Activated naive CD8-positive, alpha-beta T cell treated with anti-CD3 and anti-CD28 coated beads for 36 hours (primary cell): ENCODE results near the gene CCDC110. TPM values are rescaled to one million over a fixed set of nuclear protein-coding genes. Genes with fewer than 3 reads are reported as not detected.

Source experiments
- DNase-seq: peaks from one replicate; pipeline ENCODE4 v3.0.0; 2021
- H3K27ac Mint-ChIP-seq: one replicate; pipeline ENCODE4 v1.8.0; 2022; ENCODE audit warnings: mild to moderate bottlenecking, moderate library complexity, mixed read lengths
- H3K27me3 Mint-ChIP-seq: one replicate; pipeline ENCODE4 v1.8.0; 2022; ENCODE audit warnings: mild to moderate bottlenecking, mixed read lengths
- H3K36me3 Mint-ChIP-seq: one replicate; pipeline ENCODE4 v1.8.0; 2021; ENCODE audit warnings: mild to moderate bottlenecking, mixed read lengths
- H3K4me1 Mint-ChIP-seq: one replicate; pipeline ENCODE4 v1.8.0; 2021; ENCODE audit warnings: mixed read lengths
- H3K4me3 Mint-ChIP-seq: one replicate; pipeline ENCODE4 v1.8.0; 2022; ENCODE audit warnings: mild to moderate bottlenecking, moderate library complexity, mixed read lengths
- H3K9me3 Mint-ChIP-seq: one replicate; pipeline ENCODE4 v1.8.0; 2022; ENCODE audit warnings: mixed read lengths
- total RNA-seq, 2 experiments: library from RNA; stranded (reverse); gene quantifications; one replicate each; pipeline ENCODE4 v1.2.3, GENCODE V29; 2021

Gene CCDC110
- total RNA-seq, 2 experiments from 2014 or later = 0.18 to 0.19 TPM

DNA sequence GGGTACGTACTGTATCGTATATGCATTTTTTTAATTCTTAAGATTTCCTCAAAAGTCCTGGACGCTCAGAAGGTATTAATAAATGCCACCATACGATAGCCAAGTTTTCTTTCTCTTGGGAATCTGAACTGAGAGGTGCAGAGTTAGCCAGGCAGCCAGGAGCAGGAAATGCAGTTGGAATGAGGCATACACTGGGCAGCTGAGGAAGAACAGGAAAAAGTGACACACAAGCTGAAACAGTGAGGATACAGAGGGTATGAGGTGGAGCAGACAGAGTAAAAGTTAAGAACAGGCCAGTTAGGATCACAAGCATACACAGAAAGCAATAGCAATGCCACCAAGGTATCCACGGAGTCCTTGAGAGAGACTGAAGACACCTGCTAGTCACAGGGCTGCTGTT is 59.1 kb downstream of the CCDC110 start:
- no peaks in the 10 kb centered on the region for H3K27me3 Mint-ChIP-seq
- H3K27ac Mint-ChIP-seq = no peak overlapping the region
- H3K9me3 Mint-ChIP-seq = no peaks in the 10 kb centered on the region
- H3K4me3 Mint-ChIP-seq = no peak overlapping the region
- H3K4me1 Mint-ChIP-seq = peaks cover 2% of the 10 kb centered on the region
- H3K36me3 Mint-ChIP-seq = peaks cover 10% of the 10 kb centered on the region
- no peak for DNase-seq

DNA sequence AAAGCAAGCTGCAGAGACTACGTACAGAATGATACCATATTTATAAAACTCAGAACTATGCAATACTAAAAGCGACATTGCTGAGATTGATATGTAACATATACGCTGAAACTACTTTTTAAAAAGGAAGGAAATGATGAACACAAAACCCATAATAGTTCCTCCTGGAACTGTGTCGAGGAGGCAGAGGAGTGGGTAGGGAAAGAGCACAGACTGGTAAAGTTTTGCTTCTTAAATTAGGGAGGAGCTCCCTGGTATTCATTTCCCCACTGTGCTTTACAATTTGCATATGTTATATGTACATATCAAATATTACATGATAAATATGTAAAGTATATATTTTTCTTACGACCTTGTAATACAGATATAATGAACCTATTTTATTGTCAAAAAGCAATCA is 59.7 kb downstream of the CCDC110 start:
- no peaks in the 10 kb centered on the region for H3K27me3 Mint-ChIP-seq
- H3K4me1 Mint-ChIP-seq = peaks cover 2% of the 10 kb centered on the region
- H3K9me3 Mint-ChIP-seq = no peaks in the 10 kb centered on the region
- H3K4me3 Mint-ChIP-seq = no peak overlapping the region
- H3K27ac Mint-ChIP-seq = no peak overlapping the region
- DNase-seq = no peak
- peaks cover 8% of the 10 kb centered on the region for H3K36me3 Mint-ChIP-seq

DNA sequence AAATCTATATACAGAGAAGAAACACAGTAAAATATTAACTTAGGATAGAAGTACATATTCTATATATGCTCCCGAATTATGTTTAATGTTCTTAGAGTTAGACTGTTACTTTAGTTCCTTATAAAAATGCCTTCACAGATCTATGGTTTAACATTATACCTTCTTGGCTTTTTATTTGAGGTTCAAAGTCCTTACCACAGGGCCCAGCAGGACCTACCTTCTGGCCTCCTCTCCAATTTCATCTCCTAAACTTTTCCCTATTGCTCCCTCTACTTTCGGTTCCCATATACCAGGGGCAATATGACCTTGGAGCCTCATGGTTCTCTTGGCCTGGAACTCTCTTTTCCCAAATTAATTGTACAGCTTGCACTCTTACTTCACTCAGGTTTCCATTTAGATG is 63.1 kb downstream of the CCDC110 start:
- no peaks in the 10 kb centered on the region for H3K27me3 Mint-ChIP-seq
- H3K4me1 Mint-ChIP-seq = no peaks in the 10 kb centered on the region
- no peak for DNase-seq
- no peaks in the 10 kb centered on the region for H3K9me3 Mint-ChIP-seq
- peaks cover 12% of the 10 kb centered on the region for H3K36me3 Mint-ChIP-seq
- no peak overlapping the region for H3K27ac Mint-ChIP-seq
- no peak overlapping the region for H3K4me3 Mint-ChIP-seq

DNA sequence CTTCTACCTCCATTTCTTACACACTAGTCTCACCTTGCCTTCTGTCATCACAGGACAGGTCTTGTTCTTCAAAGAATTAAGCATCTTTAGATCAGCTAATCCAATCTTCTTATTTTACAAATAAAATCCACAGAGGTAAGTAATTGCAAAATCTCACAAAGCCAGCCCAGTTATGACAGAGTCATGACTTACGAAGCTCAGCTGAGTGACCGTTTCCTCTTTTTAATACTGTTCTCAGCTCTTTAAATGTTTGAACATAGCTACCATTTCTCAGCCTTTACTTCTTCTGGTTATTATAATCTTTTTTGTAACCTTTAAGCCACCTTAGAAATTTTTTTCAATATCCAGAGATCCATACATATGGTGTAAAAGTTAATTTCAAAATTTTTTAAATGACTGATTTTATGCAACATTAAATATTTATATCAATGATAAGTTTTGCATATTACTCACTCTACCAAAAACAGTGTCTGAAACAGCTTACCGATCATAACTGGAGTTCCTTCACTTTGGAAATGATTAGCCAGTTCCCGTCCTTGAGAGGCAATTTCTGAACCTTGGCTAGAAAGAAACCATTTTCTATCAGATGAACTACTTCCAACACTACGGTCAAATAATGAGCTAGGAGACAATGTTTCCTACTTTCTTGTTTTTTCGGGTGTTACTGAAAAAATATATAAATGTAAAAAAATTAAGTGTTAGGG is 66.1 kb downstream of the CCDC110 start:
- no peak overlapping the region for H3K4me3 Mint-ChIP-seq

DNA sequence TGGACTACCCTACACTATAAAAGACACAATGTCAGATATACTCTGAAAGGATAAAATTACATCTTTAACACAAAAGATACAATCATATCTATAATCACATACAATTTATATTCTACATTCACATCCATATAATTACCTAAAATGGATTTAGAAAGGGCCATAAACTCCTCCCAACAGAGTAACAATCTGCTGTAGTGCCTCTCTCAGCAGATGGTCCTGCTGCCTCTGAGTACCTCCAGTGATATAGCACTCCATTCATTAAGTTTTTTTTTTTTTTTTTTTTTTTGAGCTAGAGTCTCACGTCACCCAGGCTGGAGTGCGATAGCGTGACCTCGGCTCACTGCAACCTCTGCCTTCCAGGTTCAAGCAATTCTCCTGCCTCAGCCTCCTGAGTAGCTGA is 67.5 kb downstream of the CCDC110 start:
- Mint-ChIP-seq H3K27ac (no peak overlapping the region), H3K9me3 (no peaks in the 10 kb centered on the region), H3K4me1 (peaks cover 4% of the 10 kb centered on the region), H3K27me3 (no peaks in the 10 kb centered on the region), H3K36me3 (peaks cover 21% of the 10 kb centered on the region), H3K4me3 (no peak overlapping the region)
- no peak for DNase-seq

More for the DNA sequence above, 66.1 kb downstream of the CCDC110 start:
- DNase-seq = no peak
- no peaks in the 10 kb centered on the region for H3K4me1 Mint-ChIP-seq
- no peaks in the 10 kb centered on the region for H3K27me3 Mint-ChIP-seq
- H3K27ac Mint-ChIP-seq = no peak overlapping the region
- no peaks in the 10 kb centered on the region for H3K9me3 Mint-ChIP-seq
- H3K36me3 Mint-ChIP-seq = peaks cover 14% of the 10 kb centered on the region

DNA sequence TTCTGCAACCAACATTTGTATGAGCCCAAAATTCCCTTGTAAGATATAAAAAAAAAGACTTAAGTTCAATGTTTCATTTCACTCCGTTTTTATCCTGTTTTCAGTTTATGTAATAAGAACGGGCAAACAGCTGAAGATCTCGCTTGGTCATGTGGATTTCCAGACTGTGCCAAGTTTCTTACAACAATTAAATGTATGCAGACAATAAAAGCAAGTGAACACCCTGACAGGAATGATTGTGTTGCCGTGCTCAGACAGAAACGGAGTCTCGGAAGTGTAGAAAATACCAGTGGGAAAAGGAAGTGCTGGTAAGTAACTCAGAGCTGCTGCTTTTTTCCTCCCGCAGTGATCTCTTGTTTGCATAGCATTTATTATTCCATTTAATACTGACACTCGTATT is 72.1 kb downstream of the CCDC110 start:
- no peak for DNase-seq
- peaks cover 26% of the 10 kb centered on the region for H3K36me3 Mint-ChIP-seq
- H3K4me1 Mint-ChIP-seq = peaks cover 21% of the 10 kb centered on the region
- no peaks in the 10 kb centered on the region for H3K9me3 Mint-ChIP-seq
- no peaks in the 10 kb centered on the region for H3K27me3 Mint-ChIP-seq
- H3K27ac Mint-ChIP-seq = no peak overlapping the region
- H3K4me3 Mint-ChIP-seq = peak overlapping the region; percentile 10

DNA sequence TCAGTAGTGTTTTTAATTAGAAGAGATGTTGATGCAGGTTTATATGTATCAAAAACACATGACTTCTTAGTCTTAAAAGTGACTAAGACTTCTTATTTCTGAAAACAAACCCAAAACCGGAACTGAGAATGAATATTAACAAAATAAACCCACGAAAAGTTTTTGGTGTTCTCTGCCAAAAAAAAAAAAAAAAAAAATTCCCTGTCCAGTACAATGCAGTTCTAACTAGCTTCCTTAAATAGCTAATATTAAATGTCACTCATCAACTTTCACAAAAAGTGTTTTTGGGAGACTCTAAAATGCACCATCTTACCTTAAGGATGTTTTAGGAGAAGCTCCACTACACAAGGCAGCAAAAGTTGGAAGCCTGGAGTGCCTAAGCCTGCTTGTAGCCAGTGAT is 72.9 kb downstream of the CCDC110 start:
- no peaks in the 10 kb centered on the region for H3K27me3 Mint-ChIP-seq

DNA sequence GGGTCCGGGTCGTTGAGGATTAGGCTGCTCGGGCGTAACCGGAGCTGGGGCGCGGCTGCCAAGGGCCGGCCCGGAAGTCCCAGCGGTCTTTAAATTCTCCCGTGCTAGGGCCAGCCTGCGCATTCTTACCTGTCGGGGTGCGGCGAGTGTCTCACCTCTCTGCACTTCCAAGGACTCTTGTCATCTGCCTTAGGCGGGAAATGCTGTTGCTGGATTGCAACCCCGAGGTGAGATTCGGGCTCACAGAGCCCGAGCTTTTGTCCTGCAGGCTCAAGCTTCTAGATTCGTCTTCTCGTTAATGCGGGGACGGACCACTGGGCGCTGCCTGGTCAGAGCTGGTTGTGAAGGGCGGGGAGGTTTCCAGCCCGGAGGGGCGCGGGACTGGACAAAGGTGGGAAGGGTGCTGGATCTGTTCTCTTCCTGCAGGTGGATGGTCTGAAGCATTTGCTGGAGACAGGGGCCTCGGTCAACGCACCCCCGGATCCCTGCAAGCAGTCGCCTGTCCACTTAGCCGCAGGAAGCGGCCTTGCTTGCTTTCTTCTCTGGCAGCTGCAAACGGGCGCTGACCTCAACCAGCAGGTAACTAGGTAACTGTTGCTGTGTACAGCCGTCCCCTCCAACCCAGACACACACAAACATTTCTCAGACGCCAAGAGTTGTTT is 74.7 kb downstream of the CCDC110 start, which contains the start of gene ANKRD37:
Gene ANKRD37 (plus strand): TSS at position 118 of the 662 bp plus-strand sequence. CDS start 83 bp downstream, at position 201.
- Mint-ChIP-seq H3K9me3 (no peaks in the 10 kb centered on the region), H3K36me3 (peaks cover 30% of the 10 kb centered on the region), H3K27ac (peak within 1 kb of the TSS; percentile 92), H3K4me1 (peaks cover 30% of the 10 kb centered on the region), H3K4me3 (peak within 1 kb of the TSS; percentile 82), H3K27me3 (no peaks in the 10 kb centered on the region)
- DNase-seq = no peak

More for the DNA sequence above, 72.9 kb downstream of the CCDC110 start:
- DNase-seq = no peak
- peak overlapping the region; percentile 32 for H3K4me3 Mint-ChIP-seq
- H3K9me3 Mint-ChIP-seq = no peaks in the 10 kb centered on the region
- no peak overlapping the region for H3K27ac Mint-ChIP-seq
- peaks cover 25% of the 10 kb centered on the region for H3K36me3 Mint-ChIP-seq
- peaks cover 28% of the 10 kb centered on the region for H3K4me1 Mint-ChIP-seq

DNA sequence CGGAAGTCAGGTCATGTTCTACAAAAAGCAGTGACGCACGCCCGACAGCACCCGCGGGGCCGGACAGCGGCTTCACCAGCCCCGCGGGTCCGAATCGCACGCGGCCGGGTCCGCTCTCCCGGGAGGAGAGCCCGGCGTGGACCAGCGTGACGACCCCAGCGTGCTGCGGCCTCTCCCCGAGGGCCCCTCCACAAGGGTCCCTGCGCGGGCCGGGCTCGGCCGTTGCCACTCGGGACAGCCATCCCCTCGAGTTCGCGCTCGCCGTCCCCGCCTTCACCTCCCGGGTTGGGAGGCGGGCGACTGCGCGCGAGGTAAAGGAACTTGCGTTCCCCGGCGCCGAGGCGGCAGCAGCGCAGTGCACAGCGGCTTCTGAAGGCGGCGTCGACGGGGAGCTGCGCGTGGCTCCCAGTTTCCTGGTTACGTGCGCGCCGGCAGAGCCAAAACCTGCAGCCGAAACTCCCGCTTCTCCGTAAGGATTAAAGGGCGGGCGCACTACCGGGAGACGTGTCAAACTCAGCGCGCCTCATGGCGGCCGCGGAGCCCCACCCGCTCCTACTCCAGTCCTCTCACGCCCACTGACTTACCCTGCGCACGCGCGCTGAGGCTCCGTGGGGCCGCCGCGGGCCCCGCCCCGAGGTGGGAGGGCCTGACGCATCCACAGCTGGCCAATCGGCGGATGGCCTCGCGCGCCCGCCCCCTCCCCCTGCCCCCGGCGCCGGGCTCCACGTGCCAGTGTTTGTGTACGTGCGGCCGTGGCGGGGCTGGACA is 75.4 kb downstream of the CCDC110 start:
- peak overlapping the region; percentile 92 for H3K27ac Mint-ChIP-seq
- no peaks in the 10 kb centered on the region for H3K27me3 Mint-ChIP-seq
- peaks cover 30% of the 10 kb centered on the region for H3K4me1 Mint-ChIP-seq
- H3K9me3 Mint-ChIP-seq = no peaks in the 10 kb centered on the region
- H3K36me3 Mint-ChIP-seq = peaks cover 30% of the 10 kb centered on the region
- peak; percentile 98 for DNase-seq
- H3K4me3 Mint-ChIP-seq = peak overlapping the region; percentile 82

DNA sequence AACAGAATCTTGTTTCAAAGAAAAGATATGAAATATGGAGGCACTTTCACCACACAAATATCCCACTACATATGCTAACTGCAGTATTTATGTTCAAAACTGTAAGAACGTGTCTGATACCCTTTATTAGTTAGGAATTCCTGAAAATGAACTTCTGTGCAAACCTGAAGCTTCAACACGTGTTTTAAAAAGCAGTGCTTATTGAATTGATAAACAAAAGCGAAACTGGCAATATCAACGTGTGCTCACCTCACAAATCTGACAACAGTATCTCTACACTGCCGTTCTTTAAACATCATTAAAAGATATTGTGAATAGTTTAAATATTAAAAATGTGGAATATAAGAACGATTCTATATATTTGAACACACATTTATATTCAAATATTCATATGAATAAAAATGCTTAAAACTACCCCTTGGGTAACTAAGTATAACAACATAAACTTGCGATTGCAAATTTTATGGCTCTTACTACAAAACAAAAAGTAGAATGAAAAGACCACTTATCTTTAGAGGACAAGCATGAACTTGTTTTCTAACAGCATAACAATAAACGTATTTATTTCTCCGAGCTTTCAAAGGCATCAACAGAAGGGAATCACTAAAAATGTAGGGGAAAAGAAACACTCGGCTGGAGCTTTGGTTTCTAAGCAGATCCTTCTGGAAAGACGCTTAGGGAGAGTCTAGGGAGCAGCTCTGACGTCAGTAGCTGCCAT is 76.1 kb downstream of the CCDC110 start, which contains the start of gene LRP2BP:
Gene LRP2BP (minus strand): TSS at position 687 of the 718 bp plus-strand sequence. CDS start 17,738 bp downstream, outside the sequence.
- DNase-seq = no peak
- no peaks in the 10 kb centered on the region for H3K9me3 Mint-ChIP-seq
- H3K4me3 Mint-ChIP-seq = peak within 1 kb of the TSS; percentile 82
- H3K4me1 Mint-ChIP-seq = peaks cover 30% of the 10 kb centered on the region
- no peaks in the 10 kb centered on the region for H3K27me3 Mint-ChIP-seq
- peak within 1 kb of the TSS; percentile 92 for H3K27ac Mint-ChIP-seq
- H3K36me3 Mint-ChIP-seq = peaks cover 34% of the 10 kb centered on the region

Other genes with a start within 250 kb of the CCDC110 start
- under 1 TPM; 0.41 to 0.44 TPM for gene LRP2BP, start 75.8 kb downstream of the CCDC110 start, total RNA-seq
- gene ANKRD37, start 74.9 kb downstream of the CCDC110 start, total RNA-seq = 10 to 100 TPM; 12.5 to 14.1 TPM
- 10 to 100 TPM; 25.6 to 27.2 TPM for gene UFSP2, start 45.8 kb downstream of the CCDC110 start, total RNA-seq
- gene PDLIM3, start 63.8 kb upstream of the CCDC110 start, total RNA-seq = not detected